ENCODE data around the gene QRICH2. TPM values are rescaled to one million over a fixed set of nuclear protein-coding genes. Genes with fewer than 3 reads are reported as not detected.

The QRICH2 gene, protein sequence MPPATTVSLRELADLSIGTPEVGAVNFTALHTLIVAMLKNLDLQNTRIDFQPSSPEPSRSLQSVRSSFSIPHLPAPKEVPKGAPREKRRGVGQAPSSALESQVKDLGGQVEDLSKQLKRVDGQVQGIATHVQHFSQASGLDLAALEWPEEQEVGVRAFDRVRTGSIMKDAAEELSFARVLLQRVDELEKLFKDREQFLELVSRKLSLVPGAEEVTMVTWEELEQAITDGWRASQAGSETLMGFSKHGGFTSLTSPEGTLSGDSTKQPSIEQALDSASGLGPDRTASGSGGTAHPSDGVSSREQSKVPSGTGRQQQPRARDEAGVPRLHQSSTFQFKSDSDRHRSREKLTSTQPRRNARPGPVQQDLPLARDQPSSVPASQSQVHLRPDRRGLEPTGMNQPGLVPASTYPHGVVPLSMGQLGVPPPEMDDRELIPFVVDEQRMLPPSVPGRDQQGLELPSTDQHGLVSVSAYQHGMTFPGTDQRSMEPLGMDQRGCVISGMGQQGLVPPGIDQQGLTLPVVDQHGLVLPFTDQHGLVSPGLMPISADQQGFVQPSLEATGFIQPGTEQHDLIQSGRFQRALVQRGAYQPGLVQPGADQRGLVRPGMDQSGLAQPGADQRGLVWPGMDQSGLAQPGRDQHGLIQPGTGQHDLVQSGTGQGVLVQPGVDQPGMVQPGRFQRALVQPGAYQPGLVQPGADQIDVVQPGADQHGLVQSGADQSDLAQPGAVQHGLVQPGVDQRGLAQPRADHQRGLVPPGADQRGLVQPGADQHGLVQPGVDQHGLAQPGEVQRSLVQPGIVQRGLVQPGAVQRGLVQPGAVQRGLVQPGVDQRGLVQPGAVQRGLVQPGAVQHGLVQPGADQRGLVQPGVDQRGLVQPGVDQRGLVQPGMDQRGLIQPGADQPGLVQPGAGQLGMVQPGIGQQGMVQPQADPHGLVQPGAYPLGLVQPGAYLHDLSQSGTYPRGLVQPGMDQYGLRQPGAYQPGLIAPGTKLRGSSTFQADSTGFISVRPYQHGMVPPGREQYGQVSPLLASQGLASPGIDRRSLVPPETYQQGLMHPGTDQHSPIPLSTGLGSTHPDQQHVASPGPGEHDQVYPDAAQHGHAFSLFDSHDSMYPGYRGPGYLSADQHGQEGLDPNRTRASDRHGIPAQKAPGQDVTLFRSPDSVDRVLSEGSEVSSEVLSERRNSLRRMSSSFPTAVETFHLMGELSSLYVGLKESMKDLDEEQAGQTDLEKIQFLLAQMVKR (N-terminal part only)
- 2.1 and 3.4 TPM in 2 replicates for polyA plus RNA-seq (2011; rRNA removed)
- 6.0 and 6.5 TPM in 2 replicates for polyA minus RNA-seq (2011; rRNA and poly(A)+ RNA removed)

DNA sequence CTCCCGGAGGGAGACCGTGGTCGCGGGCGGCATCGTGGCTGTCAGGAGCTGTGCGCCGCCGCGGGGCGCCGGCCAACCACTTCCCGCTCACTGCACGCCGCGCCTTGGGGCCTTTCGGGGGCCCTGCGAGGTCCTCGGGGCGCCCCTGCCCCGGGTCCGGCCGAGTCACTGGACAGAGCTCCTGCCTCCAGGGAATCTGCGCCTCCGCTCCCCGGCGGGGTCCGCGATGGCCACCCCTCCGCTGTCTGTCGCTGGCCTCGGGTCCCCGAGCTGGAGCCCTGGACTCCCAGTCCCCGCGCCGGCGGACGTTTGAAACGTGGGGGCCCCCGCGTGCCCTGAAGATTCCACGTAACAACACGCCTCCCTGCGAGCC lies at the start of gene QRICH2:
Gene QRICH2 (minus strand): TSS at position 311 of the 373 bp plus-strand sequence. CDS start 278 bp downstream, at position 33.
- H3K4me3 ChIP-seq (ENCODE audit: low read depth, low read length): no peak within 1 kb of the TSS
- ChIA-PET POLR2A (no interaction called here), CTCF (interaction anchor here (1.5 to 14.3 kb wide), 3 partner anchors 78 to 151 kb away, joined by 3 to 203 read pairs (median 86); partner anchors contain the start of gene SPHK1)
- no peak for DNase-seq (ENCODE audit: low read depth)
- TF ChIP-seq, protein P1, sequence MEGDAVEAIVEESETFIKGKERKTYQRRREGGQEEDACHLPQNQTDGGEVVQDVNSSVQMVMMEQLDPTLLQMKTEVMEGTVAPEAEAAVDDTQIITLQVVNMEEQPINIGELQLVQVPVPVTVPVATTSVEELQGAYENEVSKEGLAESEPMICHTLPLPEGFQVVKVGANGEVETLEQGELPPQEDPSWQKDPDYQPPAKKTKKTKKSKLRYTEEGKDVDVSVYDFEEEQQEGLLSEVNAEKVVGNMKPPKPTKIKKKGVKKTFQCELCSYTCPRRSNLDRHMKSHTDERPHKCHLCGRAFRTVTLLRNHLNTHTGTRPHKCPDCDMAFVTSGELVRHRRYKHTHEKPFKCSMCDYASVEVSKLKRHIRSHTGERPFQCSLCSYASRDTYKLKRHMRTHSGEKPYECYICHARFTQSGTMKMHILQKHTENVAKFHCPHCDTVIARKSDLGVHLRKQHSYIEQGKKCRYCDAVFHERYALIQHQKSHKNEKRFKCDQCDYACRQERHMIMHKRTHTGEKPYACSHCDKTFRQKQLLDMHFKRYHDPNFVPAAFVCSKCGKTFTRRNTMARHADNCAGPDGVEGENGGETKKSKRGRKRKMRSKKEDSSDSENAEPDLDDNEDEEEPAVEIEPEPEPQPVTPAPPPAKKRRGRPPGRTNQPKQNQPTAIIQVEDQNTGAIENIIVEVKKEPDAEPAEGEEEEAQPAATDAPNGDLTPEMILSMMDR (IDR thresholded peaks at IDR 0.05; ENCODE audit: insufficient read depth, low read depth, low read length): no peak
- no peaks in the 10 kb centered on the region for H3K27me3 ChIP-seq (ENCODE audit: control insufficient read depth, insufficient read depth, low read length)
- H3K36me3 ChIP-seq (ENCODE audit: control insufficient read depth, insufficient read depth, low read length): peaks cover 12% of the 10 kb centered on the region

DNA sequence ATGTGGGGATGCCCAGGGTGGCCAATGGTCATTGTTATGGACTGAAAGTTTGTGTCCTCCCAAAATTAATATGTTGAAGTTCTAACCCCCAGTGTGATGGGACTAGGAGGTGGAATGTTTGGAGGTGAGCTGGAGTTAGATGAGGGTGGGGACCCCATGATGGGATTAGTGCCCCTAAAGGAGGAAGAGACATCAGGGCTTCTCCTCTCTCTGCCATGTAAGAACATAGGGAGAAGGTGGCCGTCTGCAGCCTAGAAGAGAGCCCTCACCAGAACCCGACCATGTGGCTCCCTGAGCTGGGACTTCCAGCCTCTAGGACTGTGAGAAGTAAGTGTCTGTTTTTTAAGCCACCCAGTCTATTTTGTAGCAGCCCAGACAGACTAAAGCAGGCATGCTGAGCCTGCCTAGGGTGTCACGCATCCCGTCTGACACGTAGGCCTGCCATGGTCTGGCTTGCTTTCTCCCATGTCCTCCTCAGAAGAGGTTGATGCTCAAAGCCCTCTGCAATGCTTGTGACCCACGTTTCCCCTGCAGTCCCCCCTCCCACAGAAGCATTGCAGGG lies 49.6 kb upstream of the QRICH2 start:
- ChIA-PET CTCF (interaction anchor here (0.6 to 3.3 kb wide), 3 partner anchors 8 to 63 kb away, joined by 3 to 14 read pairs (median 10); partner anchors contain the start of gene SPHK1), POLR2A (no interaction called here)
- Histone ChIP-seq H3K27me3 (ENCODE audit: control insufficient read depth, insufficient read depth, low read length) (no peaks in the 10 kb centered on the region), H3K36me3 (ENCODE audit: control insufficient read depth, insufficient read depth, low read length) (no peaks in the 10 kb centered on the region), H3K4me3 (ENCODE audit: low read depth, low read length) (no peak overlapping the region)
- TF ChIP-seq, protein P1 (IDR thresholded peaks at IDR 0.05; ENCODE audit: insufficient read depth, low read depth, low read length): no peak
- no peak for DNase-seq (ENCODE audit: low read depth)

DNA sequence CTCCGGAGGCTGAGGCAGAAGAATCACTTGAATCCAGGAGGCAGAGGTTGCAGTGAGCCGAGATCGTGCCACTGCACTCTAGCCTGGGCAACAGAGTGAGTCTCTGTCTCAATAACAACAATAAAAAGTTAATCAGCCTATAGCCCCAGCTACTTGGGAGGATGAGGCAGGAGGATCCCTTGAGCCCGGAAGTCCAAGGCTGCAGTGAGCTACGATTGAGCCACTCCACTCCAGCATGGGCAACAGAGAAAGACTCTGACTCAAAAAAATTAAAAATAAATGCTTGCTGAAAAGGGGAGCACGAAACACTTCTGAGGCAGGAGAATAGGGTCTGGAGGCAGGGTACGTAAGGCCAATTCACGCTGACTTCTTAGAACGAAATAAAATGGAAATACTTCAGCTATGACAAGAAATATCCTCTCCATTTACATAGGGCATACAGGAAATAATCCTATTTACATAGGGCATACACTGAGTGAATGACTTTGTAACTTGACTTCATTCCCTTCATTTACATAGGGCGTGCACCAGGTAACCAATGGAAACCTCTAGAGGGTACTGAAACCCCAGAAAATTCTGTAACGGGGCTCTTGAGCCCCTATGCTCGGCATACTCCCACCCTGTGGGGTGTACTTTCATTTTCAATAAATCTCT lies 48.9 kb upstream of the QRICH2 start:
- TF ChIP-seq, protein P1 (IDR thresholded peaks at IDR 0.05; ENCODE audit: insufficient read depth, low read depth, low read length): no peak
- H3K4me3 ChIP-seq (ENCODE audit: low read depth, low read length): no peak overlapping the region
- no peaks in the 10 kb centered on the region for H3K27me3 ChIP-seq (ENCODE audit: control insufficient read depth, insufficient read depth, low read length)
- H3K36me3 ChIP-seq (ENCODE audit: control insufficient read depth, insufficient read depth, low read length): no peaks in the 10 kb centered on the region
- no peak for DNase-seq (ENCODE audit: low read depth)
- CTCF ChIA-PET: interaction anchor here (0.6 to 3.3 kb wide), 5 partner anchors 9 to 162 kb away, joined by 3 to 14 read pairs (median 3); partner anchors contain the start of gene SPHK1
- POLR2A ChIA-PET: no interaction called here

DNA sequence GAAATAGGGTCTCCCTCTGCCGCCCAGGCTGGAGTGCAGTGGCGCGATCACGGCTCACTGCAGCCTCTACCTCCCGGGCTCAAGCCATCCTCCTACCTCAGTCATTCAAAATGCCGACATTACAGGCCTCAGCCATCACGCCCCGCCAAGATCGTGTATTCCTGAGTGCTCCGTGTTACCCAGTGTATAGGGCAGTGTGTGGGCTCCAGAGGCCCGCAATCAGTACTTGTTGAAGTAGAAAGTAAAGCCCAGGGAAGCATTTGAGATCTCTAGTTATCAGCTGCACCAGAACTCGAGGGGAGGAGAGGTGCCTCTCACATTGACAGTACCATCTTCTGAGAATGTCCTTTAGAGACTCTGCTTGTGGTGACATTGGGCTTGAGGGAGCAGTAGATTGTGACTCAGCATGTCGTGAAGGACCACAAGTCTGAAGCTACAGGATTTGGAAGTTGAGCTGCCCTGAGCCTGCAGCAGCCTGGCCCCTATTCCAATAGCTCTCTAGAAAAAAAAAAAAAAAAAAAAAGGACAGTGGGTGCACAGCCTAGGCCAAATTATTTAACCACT lies 46.8 kb upstream of the QRICH2 start:
- TF ChIP-seq, protein P1 (IDR thresholded peaks at IDR 0.05; ENCODE audit: insufficient read depth, low read depth, low read length): no peak
- DNase-seq (ENCODE audit: low read depth): no peak
- POLR2A ChIA-PET: interaction anchor here (0.6 kb wide), 1 partner anchor 141 kb away, joined by 23 read pairs; no protein-coding TSS in a partner anchor
- H3K4me3 ChIP-seq (ENCODE audit: low read depth, low read length): no peak overlapping the region
- CTCF ChIA-PET: interaction anchor here (0.9 to 4.4 kb wide), 4 partner anchors 16 to 43 kb away, joined by 5 to 27 read pairs (median 16); no protein-coding TSS in a partner anchor
- no peaks in the 10 kb centered on the region for H3K27me3 ChIP-seq (ENCODE audit: control insufficient read depth, insufficient read depth, low read length)
- no peaks in the 10 kb centered on the region for H3K36me3 ChIP-seq (ENCODE audit: control insufficient read depth, insufficient read depth, low read length)
